ENCODE data around the gene HDAC9.

HDAC9 gene

GRCh38 chr7:18666107-18666728, 170.7 kb downstream of the HDAC9 start:
- DNase-seq (ENCODE audit: low spot score), result peak; percentile 70

GRCh38 chr7:18667466-18667865, 171.9 kb downstream of the HDAC9 start:
- DNase-seq (ENCODE audit: low spot score), result peak; percentile 25

DNA sequence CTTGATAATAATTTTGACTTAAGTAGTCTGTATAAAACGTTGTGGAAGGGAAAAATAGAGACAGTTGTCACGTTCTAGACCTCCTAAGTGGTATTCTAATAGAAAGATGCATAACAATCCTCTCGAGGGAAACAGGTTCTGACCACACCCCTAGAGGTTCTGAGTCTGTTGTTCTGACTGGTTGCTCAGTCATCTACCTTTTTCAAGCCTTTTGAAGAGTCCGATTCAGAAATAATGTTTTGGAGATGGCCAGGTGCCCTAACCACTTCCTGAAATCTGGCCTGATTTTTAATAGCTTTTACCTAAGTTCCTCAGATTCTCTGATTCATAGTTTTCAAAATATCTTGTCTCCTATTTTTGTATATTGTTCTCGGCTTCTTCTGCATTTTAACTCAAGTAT, 175.6 kb downstream of the HDAC9 start:
- no peak for DNase-seq (ENCODE audit: low spot score)

DNA sequence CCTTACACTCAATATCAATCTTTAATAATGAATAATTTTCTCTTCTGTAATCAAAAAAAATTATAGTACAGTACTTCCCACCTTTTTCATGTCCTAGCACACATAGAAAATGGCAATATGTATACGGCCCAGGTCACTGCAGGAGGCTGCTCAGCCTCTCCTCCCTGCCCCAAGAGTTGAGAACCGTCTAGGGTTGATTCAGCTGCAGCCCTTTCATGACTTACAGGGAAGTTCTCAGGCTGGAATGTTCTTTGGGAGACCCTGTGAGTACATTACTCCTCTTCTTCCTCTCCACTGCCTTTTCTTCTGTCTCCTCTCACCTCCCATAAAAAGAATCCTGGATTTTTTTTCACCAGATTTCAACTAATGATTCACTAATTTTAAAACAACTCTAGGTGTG, 180.0 kb downstream of the HDAC9 start:
- no peak for DNase-seq (ENCODE audit: low spot score)

DNA sequence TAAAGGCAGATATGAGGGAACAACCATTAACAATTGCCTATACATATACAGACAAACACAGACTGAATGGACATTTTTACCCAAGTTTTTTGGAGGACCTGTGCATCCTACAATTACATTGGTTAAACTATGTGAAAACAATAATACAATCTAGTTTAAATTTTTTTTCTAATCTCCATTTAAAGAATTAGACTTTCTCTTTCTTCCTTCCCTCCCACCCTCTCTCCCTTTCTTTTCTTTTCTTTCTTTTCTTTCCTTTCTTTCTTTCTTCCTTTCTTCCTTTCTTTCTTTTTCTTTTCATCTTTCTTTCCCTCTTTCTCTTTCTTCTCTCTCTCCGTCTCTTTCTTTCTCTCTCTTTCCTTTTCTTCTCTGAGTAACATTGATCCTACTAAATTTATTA, 183.7 kb downstream of the HDAC9 start:
- no peak for DNase-seq (ENCODE audit: low spot score)

DNA sequence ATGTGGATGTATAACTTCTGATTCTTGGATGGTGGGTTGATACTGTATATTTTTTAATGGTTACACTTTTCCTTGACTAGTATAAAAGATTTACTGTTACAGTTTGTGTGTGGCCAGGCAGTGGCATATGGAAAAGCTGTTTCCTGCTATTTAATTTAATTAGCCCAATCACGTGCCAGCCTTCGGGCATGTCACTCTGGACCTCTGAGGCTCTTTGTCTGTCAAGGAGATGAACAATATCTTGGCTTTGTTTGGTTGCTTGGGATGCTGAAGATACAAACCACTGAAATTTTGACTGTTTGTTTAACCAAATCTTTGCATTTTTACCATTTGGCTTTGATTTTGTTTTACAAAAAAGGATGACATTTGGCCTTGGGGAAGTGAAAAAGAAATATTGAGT, 185.0 kb downstream of the HDAC9 start:
- no peak for DNase-seq (ENCODE audit: low spot score)

- DNase-seq (ENCODE audit: low spot score), result no peak
Measured at GRCh38 chr7:18684916-18685315, 189.4 kb downstream of the HDAC9 start.

- DNase-seq (ENCODE audit: low spot score), result peak; percentile 12
Measured at GRCh38 chr7:18685971-18686370, 190.4 kb downstream of the HDAC9 start.

- DNase-seq (ENCODE audit: low spot score), result no peak
Measured at GRCh38 chr7:18689551-18689950, 194.0 kb downstream of the HDAC9 start.

GRCh38 chr7:18693406-18693805, 197.9 kb downstream of the HDAC9 start:
- peak; percentile 45 for DNase-seq (ENCODE audit: low spot score)

- DNase-seq (ENCODE audit: low spot score), result no peak
Measured at GRCh38 chr7:18693816-18694215, 198.3 kb downstream of the HDAC9 start.

GRCh38 chr7:18694484-18694883, 198.9 kb downstream of the HDAC9 start:
- DNase-seq (ENCODE audit: low spot score), result no peak

DNA sequence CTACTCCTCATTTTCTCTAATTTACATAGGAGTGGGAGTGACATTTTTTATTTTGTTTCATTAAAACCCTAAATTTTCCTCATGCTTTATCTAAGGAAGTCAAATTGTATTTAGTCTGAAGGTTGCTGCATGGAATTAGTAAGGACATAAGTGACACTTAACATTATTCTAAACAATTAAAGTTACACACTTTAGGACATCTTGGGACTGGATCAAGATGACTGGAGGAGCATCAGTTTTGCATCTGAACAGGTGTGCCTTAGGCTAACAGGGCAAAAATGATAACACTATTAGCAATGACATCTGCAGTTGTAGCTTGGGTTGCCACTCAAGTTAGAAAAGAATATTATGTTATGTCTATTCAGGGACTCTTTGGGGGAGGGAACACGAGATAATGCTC, 199.4 kb downstream of the HDAC9 start:
- DNase-seq (ENCODE audit: low spot score), result no peak

DNA sequence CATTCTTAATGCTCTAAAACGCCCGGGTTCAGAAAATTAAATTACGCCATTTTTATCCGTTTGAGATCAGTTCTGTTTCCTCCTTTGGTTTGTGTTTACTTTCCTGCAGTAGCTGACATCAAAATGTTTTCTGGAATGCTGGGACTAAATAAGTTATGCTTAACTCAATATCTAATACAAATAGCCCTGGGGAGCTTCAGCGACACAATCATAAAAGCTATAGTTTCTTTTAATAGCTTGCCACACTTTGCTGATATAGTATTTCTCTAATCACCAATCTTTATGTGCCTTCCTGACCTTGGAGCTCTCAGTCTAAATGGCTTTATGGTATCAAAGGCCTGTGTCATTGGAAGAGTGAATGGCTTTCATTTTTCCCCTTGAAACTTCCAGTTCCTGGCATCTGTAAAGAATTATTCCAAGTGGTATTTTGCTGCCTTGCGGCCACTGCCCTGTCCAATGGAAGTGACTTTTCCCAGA, 202.7 kb downstream of the HDAC9 start:
- DNase-seq (ENCODE audit: low spot score), result no peak

- no peak for DNase-seq (ENCODE audit: low spot score)
Measured at GRCh38 chr7:18700147-18700546, 204.6 kb downstream of the HDAC9 start.

GRCh38 chr7:18702071-18702829, 206.7 kb downstream of the HDAC9 start:
- no peak for DNase-seq (ENCODE audit: low spot score)

DNA sequence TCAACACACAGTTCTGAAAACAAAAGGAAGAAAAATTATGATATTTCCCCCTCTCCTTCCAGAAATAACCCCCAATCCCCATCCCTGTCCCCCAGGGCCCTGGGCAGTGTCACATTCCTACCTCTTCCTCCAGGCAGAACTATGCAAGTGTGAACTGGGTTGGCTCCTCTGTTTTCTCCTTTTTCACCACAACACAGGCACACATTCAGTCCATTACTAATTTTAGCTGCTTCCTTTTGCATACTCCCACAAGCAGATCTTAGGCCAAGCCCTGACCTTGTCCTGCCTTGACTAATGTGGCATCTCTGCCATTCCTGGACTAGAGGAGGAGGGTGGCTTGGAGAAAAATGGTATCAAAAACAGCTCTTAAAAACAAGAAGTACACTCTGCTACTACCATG, 208.1 kb downstream of the HDAC9 start:
- no peak for DNase-seq (ENCODE audit: low spot score)

DNA sequence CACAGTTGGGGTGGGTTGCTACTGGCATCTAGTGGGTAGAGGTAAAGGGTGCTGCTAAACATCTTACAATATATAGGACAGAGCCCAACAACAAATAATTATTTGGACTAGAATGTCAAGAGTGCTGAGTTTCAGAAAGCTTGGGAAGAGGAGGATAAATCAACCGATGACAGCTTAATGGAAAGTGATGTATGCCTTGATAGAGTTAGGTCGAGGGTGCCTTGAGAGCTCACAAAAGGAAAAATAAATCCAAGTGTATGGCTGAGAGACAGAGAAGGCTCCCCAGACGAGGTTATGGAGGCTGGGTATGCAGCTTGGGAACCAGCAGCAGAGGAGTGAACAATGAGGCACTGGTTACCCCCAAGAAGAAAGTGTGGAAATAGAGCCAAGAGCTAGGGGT, 211.1 kb downstream of the HDAC9 start:
- DNase-seq (ENCODE audit: low spot score), result no peak

- DNase-seq (ENCODE audit: low spot score), result no peak
Measured at GRCh38 chr7:18708204-18708603, 212.7 kb downstream of the HDAC9 start.

- DNase-seq (ENCODE audit: low spot score), result no peak
Measured at GRCh38 chr7:18715988-18716387, 220.4 kb downstream of the HDAC9 start.

DNA sequence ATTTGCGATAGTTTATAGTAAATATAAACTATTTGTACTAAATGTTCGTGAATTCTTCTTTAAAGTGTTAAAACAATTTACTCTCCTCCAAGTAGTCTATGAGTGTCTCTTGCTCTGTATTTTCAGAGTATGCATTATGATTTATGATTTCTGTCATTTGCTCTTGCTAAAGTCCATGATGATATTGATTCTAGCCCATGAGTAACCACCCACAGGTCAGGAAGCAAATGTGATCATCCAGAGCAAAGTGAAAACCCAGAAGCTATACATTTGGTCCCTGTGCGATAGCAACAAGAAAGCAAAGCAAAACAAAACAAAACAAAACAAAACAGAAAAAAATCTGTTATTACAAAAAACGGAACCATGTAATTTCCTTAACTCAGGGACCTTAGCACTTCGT, 225.9 kb downstream of the HDAC9 start:
- no peak for DNase-seq (ENCODE audit: low spot score)

- DNase-seq (ENCODE audit: low spot score), result no peak
Measured at GRCh38 chr7:18724318-18724717, 228.8 kb downstream of the HDAC9 start.

- no peak for DNase-seq (ENCODE audit: low spot score)
Measured at GRCh38 chr7:18727115-18727870, 231.7 kb downstream of the HDAC9 start.

All from AG08396 (cell line).